NCI-H1930 (cell line): Measurements from ENCODE around the gene PITPNM3.
"Not testable (repeated sequence)": the region's sequence is repeated elsewhere in the genome, so short reads cannot be mapped to it uniquely, and the experiment has no call there.

ENCODE experiments used
- DNase-seq, 2 experiments: peaks; one replicate each; lab custom pipeline; 2025; lab: John Stamatoyannopoulos, UW

PITPNM3 gene

GRCh38 chr17:6556121-6557039 lies at the start of gene PITPNM3:
PITPNM3 (minus strand) TSS chr17:6556555; CDS start chr17:6556406, 149 bp downstream.
- DNase-seq = peak in 1 of 2 experiments; percentile 21

- DNase-seq = no peak
Measured at GRCh38 chr17:6605142-6605541, 48.8 kb upstream of the PITPNM3 start.

DNA sequence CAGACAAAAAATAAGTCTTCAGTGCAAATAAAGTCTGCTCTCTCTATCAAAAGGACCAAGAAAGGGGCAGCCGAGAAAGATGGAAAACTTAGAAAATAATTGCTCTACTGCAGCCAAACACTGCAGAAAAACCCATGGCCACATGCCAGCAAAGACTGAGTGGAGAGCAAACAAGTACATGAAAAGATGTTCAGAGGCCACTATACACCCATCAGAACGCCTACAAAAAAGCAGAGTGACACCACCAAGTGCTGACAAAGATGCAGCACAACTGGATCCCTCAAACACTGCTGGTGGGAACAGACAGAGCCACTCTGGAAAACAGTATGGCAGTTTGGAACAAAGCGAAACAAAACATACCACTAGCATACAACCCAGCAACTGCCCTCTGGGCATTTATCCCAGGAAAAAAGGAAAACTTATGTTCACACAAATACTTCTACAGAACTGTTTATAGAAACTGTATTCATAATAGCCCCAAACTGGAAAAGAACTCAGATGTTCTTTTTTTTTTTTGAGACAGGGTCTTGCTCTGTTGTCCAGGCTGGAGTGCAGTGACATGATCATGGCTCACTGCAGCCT lies 47.5 kb upstream of the PITPNM3 start:
- no peak for DNase-seq

DNA sequence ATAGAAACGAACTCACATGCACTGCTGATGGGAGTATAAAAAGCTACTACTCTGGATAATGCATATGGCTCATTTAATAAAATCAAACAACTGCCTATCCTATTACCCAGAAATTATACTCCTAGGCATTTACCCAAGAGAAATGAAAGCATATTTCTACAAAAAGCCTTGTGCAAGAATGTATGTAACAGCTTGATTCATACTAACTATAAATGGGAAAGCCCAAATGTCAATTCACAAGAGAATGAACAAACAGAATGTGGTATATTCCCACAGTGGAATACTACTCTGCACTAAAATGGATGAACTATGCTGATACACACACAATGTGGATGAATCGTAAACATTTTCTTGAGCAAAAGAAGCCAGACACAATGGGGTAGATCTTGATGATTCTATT lies 45.8 kb upstream of the PITPNM3 start:
- DNase-seq = no peak

DNA sequence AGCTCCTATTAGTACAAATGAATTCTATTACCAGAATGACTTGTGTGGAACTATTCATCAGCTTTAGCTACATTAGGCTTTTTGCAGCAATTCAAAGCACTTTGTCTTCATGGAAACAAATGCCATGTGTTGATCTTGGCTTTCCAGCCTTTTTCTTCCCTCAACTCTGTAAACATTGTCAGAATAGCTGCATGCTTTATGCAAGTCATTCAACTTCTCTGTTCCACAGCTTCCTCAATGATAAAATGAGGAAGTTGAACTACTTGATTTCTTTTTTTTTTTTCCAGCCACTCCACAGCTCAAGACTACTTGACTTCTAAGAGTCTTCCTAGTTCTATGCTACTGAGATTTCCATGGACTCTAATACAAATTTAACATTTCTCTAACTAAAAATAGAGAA lies 43.0 kb upstream of the PITPNM3 start:
- DNase-seq = peak in 1 of 2 experiments; percentile 12

DNA sequence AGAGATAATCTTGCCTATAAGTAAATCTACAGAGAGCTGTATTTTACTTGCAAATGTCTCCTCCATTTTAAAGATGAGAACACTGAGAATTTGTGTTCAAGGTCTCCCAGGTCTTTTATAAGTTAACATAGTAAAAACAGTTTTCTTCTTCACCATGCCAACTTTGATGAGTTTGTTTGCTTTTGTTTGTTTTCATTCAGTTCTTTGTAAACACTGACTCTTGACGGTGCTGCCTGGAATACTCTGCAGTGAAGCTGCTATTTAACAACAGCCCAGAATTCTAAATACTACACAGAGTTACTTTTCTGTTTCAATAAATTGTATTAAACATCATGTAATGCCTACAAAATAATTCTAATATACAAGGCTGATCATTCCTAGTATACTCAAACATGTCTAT lies 41.4 kb upstream of the PITPNM3 start:
- DNase-seq = no peak

DNA sequence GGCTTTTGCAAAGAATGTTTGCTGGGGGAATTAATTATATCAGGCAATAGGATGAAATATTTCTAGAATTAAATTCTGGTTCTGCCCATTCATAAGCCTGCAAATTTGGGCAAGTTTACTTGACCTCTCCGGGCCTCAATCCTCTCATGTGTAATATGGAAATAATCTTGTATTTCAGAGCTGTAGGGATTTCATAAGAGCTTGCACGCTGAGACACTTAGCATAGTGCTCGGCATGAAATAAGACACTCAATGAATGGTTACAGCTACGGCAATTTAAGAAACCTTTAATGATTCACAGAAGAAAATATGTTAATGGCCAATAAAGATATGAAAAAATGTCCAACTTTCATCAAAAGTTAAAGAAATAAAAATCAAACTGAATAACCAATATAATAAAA lies 40.6 kb upstream of the PITPNM3 start:
- no peak for DNase-seq

DNA sequence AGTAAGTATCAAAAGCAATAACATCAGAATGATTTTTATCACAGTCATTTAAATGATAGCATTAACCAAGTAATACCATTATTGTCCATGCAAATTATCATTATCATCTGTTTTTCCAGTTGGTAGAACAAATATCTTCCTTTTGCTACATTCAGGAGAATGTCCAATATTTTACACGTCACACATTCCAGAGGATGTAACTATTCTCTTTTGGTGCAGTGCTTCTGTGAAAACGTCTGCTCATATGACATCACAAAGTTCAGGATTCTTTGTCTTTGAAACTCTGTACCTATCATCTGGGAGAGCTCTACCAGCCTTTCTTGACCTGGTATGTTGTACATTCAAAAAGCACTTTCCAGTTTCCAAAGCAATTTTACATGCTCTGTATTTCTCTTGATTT lies 40.2 kb upstream of the PITPNM3 start:
- DNase-seq = no peak

DNA sequence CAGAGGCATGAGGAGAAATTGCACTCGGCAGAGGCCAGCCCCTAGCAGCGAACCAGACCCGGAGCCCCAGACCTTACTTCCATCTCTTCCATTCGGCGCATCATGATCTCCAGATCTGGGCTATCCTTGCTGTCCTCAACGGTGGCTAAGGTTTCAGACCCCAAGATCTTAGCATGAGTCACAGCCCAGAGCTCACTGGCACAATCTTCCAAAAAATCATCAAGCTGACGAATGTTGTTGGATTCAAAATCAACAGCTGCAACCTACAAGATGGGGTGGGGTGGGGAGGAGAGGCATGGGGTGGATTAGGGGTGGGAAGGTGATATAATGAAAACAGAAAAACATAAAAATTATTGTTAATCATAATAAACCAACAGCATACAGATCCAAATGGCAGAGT lies 39.7 kb upstream of the PITPNM3 start:
- DNase-seq = no peak

DNA sequence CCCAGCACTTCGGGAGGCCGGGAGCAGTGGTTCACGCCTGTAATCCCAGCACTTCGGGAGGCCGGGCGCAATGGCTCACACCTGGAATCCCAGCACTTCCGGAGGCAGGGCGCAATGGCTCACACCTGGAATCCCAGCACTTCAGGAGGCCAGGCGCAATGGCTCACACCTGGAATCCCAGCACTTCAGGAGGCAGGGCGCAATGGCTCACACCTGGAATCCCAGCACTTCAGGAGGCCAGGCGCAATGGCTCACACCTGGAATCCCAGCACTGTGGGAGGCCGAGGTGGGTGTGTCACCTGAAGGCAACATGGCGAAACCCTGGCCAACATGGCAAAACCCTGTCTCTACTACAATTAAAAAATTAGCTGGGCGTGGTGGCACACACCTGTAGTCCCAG lies 37.0 kb upstream of the PITPNM3 start:
- not testable (repeated sequence) for DNase-seq

- DNase-seq = no peak
Measured at GRCh38 chr17:6592173-6592572, 35.8 kb upstream of the PITPNM3 start.

DNA sequence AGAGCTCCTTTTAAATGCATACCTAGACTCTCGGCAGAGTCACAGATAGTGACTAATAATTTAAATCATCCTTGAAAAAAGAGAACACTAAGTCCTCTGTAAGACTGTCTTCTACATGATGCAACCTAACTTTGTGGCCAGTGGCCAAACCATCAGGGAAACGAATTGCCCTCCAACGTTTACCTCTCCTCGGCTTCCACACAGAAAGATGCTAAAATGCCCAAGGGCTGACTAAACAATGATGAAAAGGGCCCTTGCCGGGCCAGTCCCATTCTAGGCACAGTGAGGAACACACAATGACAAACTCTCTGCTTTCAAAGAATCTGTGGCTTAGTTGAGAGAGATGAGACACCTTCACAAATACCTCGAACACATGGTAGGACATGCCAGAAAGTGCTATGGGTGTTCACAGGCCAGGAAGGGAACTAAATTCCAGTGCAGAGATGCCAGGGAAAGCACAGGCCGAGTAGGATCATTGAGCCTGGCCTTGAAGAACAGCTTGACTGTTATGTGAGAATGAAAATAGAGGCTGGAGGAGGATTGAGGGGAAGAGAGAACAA lies 35.3 kb upstream of the PITPNM3 start:
- no peak for DNase-seq

GRCh38 chr17:6589266-6589946 lies 33.1 kb upstream of the PITPNM3 start:
- DNase-seq = no peak

- DNase-seq = no peak
Measured at GRCh38 chr17:6588165-6588564, 31.8 kb upstream of the PITPNM3 start.

- no peak for DNase-seq
Measured at GRCh38 chr17:6587310-6587709, 31.0 kb upstream of the PITPNM3 start.

DNA sequence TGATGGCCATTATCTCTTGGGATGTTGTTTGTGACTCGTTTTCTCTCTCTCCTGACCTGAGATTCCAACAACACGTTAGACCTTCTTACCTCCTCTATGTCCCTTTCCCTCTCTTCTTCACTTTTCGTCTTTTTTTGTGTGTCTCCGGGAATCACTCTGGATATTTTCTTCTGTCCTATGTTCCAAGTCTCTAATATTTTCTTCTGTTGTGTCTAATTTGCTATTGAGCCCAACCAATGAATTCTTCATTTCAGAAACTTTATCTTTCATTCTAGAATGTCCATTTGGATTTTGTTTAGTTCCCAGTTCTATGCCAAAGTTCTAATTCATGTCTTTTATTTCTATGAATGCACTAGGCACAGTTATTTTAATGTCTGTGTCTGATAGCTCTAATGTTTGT lies 27.1 kb upstream of the PITPNM3 start:
- DNase-seq = no peak

- no peak for DNase-seq
Measured at GRCh38 chr17:6580625-6581024, 24.3 kb upstream of the PITPNM3 start.

DNA sequence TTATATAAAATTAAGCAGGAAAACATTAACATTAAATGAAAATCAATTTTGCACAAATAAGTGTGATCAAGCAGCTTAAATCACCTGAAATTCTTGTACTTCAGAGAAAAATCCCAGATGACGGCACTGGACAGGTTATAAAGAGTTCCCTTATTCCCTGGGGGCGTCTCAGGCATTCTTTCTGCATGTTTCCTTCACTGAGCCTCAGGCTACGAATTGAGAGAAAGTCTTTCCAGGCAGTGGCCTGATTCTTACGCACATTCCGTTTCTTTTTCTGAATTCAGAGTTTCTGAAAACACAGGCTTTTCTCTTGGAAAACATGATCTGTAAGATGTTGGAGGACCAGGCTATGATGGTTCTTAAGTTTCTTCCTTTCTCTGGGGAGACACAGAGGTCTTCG lies 22.1 kb upstream of the PITPNM3 start:
- DNase-seq = no peak

GRCh38 chr17:6577686-6578263 lies 21.4 kb upstream of the PITPNM3 start:
- no peak for DNase-seq

- DNase-seq = no peak
Measured at GRCh38 chr17:6576038-6576785, 19.9 kb upstream of the PITPNM3 start.

- no peak for DNase-seq
Measured at GRCh38 chr17:6575596-6575988, 19.2 kb upstream of the PITPNM3 start.
